ENCODE results near the gene C15orf40. TPM values are rescaled to one million over a fixed set of nuclear protein-coding genes. Genes with fewer than 3 reads are reported as not detected.
"Not testable (repeated sequence)": the region's sequence is repeated elsewhere in the genome, so short reads cannot be mapped to it uniquely, and the experiment has no call there.

Gene C15orf40
- total RNA-seq = 10 to 100 TPM; 21.5 to 24.5 TPM

DNA sequence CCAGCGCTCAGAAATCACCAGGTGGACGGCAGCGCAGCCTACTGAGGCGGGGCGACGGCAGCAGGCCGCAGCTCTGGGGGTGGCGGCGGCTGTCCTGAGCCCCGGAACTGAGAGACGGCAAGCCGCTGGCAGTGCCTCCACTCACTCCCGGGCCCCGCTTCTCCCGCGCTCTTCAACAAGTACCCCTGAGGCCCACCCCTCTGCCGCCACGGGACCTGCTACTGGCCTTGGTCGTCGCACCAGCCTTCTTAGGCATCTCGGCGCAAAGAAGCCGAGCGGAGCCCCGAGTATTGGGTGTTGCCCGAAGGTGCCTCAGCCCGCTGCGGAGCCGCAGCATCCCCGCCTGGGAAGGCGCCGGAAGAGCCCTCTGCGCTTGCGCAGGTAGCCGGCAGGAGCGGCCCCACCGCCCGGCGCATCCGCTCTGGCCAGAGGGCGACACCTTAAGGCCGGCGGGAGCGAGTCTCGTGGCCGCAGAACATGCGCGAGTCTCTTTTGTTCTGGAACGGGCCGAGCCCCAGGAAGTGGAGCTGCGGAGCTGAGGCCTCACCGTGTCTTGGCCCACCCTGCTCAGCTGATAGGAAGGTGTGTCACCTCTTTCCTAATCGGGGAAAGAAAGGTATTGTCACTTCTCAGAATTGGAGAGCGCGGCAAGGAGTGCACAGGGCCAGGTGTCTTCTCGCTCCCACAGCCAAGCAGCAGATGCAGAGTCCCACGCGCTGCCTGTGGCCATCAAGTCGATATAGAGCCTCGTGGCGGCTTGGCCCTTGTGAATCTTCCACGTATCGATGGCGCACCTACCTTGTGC, at the start of gene C15orf40:
C15orf40 (minus strand) TSS at position 369 of the 805 bp plus-strand sequence; CDS start at position 337, 32 bp downstream.
- H3K27ac Mint-ChIP-seq = peak within 1 kb of the TSS; percentile 95
- peaks cover 28% of the 10 kb centered on the region for H3K36me3 Mint-ChIP-seq (ENCODE audit: low read depth)

DNA sequence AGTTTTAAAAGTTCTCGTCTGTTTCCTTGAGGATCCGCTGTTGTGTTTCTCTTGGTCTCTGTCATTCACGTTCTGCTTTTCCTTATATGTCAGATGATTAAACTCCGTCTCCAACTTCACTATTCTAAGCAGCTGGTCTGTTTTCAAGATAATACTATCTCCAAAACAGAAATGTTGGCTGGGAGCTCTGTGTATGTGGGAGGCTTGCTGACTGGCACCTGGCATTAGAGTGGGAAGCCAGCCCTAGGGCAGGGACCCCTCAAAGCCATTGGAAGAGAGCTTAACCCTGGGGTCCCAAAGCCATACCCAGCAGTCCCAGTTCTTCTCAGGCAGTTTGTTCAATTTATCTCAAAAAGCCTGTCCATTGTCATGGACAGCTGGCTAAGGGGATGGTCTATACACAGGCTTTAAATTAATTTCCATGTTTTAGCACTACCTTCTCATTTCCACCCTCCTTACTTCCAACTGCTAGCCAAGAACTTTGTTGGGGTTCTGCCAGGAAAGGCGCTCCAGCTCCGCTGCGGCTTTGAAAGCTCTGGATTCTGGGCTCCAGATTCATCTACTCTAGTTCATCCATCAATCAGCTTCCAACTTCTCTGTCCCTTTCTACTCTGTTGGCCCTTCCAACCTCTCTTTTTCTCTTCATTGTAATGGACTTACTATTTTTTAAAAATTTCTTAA, 46.4 kb upstream of the C15orf40 start:
- H3K36me3 Mint-ChIP-seq (ENCODE audit: low read depth) = peaks cover 28% of the 10 kb centered on the region
- no peaks in the 10 kb centered on the region for H3K27me3 Mint-ChIP-seq
- no peak overlapping the region for H3K4me3 Mint-ChIP-seq
- ChIA-PET POLR2A (no interaction called here), CTCF (interaction anchor here (0.6 to 1.6 kb wide), 3 partner anchors 9 to 65 kb away, joined by 3 to 8 read pairs (median 4); partner anchors contain the start of gene BTBD1)
- DNase-seq = no peak
- H3K9me3 Mint-ChIP-seq = no peaks in the 10 kb centered on the region
- H3K4me1 Mint-ChIP-seq = peaks cover 22% of the 10 kb centered on the region
- peak overlapping the region; percentile 19 for H3K27ac Mint-ChIP-seq

More for the DNA sequence above, at the start of gene C15orf40:
- Mint-ChIP-seq H3K9me3 (no peaks in the 10 kb centered on the region), H3K4me3 (peak within 1 kb of the TSS; percentile 98), H3K27me3 (no peaks in the 10 kb centered on the region), H3K4me1 (peaks cover 47% of the 10 kb centered on the region)
- ChIA-PET CTCF (interaction anchor here (0.6 to 5.4 kb wide), 22 partner anchors 10 to 542 kb away, joined by 3 to 24 read pairs (median 4); partner anchors contain the start of genes RAMAC and RPS17), POLR2A (interaction anchor here (1.0 kb wide), 1 partner anchor 19 kb away, joined by 3 read pairs; no protein-coding TSS in a partner anchor)
- peak; percentile 80 for DNase-seq

- Mint-ChIP-seq H3K4me3 (no peak overlapping the region), H3K9me3 (no peaks in the 10 kb centered on the region), H3K4me1 (peaks cover 22% of the 10 kb centered on the region), H3K27me3 (no peaks in the 10 kb centered on the region), H3K27ac (peak overlapping the region; percentile 15), H3K36me3 (ENCODE audit: low read depth) (peaks cover 28% of the 10 kb centered on the region)
- POLR2A ChIA-PET = no interaction called here
- CTCF ChIA-PET = interaction anchor here (0.6 to 1.6 kb wide), 4 partner anchors 10 to 64 kb away, joined by 3 to 8 read pairs (median 4); partner anchors contain the start of gene BTBD1
- DNase-seq = no peak
Observed at GRCh38 chr15:83057002-83057401, 45.6 kb upstream of the C15orf40 start.

- ChIA-PET POLR2A (no interaction called here), CTCF (no interaction called here)
- no peaks in the 10 kb centered on the region for H3K27me3 Mint-ChIP-seq
- H3K27ac Mint-ChIP-seq = no peak overlapping the region
- H3K36me3 Mint-ChIP-seq (ENCODE audit: low read depth) = peaks cover 30% of the 10 kb centered on the region
- H3K9me3 Mint-ChIP-seq = no peaks in the 10 kb centered on the region
- H3K4me3 Mint-ChIP-seq = no peak overlapping the region
- no peak for DNase-seq
- H3K4me1 Mint-ChIP-seq = peaks cover 18% of the 10 kb centered on the region
Observed at GRCh38 chr15:83053151-83053550, 41.7 kb upstream of the C15orf40 start.

DNA sequence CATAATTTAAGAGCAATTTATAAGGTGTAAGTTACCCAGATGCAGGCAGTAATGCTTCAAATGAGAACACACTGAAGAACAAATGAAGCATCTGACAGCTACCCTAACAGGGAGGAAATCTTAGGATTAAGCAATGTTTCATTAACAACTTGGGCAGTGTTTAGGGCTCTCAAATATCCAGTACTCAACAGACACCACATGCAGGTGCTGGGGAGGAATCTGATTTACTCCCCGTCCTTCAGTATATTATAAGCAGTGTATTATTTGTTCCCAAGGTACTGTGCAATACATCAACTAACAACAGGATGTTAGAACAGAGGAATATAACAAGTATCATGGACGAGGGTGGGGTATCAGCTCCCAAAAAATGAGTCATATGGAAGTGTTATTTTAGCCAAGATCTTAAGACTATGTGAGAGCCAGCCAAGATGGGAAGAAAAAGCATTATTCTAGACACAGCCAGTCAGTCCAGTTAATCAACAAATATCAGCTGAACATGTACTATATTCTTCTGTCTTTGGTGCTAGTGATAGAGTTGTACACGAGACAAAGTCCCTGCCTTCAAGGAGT, 35.2 kb upstream of the C15orf40 start:
- Mint-ChIP-seq H3K4me1 (peaks cover 1% of the 10 kb centered on the region), H3K9me3 (no peaks in the 10 kb centered on the region), H3K4me3 (no peak overlapping the region), H3K36me3 (ENCODE audit: low read depth) (peaks cover 49% of the 10 kb centered on the region), H3K27ac (no peak overlapping the region), H3K27me3 (no peaks in the 10 kb centered on the region)
- DNase-seq = no peak
- ChIA-PET CTCF (no interaction called here), POLR2A (no interaction called here)

DNA sequence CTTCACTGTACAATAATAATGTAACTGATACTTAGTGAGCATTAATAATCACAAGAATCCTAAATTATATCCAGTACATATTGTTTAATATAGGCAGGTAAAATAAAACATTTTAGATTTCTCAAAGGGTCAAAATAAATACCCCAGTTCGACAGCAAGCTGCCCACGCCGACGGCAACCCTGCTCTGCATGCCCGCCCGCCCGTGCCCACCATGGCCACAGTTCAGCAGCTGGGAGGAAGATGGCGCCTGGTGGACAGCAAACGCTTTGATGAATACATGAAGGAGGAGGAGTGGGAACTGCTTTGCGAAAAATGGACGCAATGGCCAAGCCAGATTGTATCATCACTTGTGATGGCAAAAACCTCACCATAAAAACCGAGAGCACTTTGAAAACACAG, 32.7 kb upstream of the C15orf40 start:
- Mint-ChIP-seq H3K27me3 (no peaks in the 10 kb centered on the region), H3K36me3 (ENCODE audit: low read depth) (peaks cover 69% of the 10 kb centered on the region), H3K4me1 (peaks cover 11% of the 10 kb centered on the region), H3K4me3 (no peak overlapping the region), H3K27ac (no peak overlapping the region), H3K9me3 (no peaks in the 10 kb centered on the region)
- POLR2A ChIA-PET = no interaction called here
- CTCF ChIA-PET = interaction anchor here (2.0 kb wide), 1 partner anchor 34 kb away, joined by 6 read pairs; no protein-coding TSS in a partner anchor
- DNase-seq = no peak

- Mint-ChIP-seq H3K27me3 (no peaks in the 10 kb centered on the region), H3K9me3 (peaks cover 11% of the 10 kb centered on the region), H3K27ac (no peak overlapping the region), H3K4me1 (peaks cover 37% of the 10 kb centered on the region), H3K36me3 (ENCODE audit: low read depth) (peaks cover 82% of the 10 kb centered on the region), H3K4me3 (no peak overlapping the region)
- ChIA-PET POLR2A (no interaction called here), CTCF (no interaction called here)
- no peak for DNase-seq
Observed at GRCh38 chr15:83039206-83039605, 27.8 kb upstream of the C15orf40 start.

DNA sequence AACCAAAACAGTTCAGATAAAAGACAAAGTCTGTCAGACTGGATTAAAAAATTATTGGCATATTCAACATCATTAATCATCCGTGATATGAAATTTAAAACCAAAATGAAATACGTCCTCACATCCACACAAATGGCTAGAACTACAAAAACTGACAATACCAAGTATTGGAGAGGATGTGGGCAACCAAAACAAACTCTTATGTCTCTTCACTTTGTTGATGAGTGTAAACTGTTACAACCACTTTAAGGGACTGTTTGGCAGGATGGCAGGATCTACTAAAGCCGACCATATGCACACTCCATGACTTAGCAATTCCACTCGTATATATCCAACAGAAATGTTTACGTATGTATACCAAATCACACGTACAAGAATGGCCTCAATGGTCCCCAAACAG, 24.8 kb upstream of the C15orf40 start:
- H3K4me1 Mint-ChIP-seq = peaks cover 39% of the 10 kb centered on the region
- no peak overlapping the region for H3K4me3 Mint-ChIP-seq
- peaks cover 77% of the 10 kb centered on the region for H3K36me3 Mint-ChIP-seq (ENCODE audit: low read depth)
- DNase-seq = no peak
- ChIA-PET CTCF (no interaction called here), POLR2A (no interaction called here)
- peaks cover 13% of the 10 kb centered on the region for H3K9me3 Mint-ChIP-seq
- no peaks in the 10 kb centered on the region for H3K27me3 Mint-ChIP-seq
- peak overlapping the region; percentile 25 for H3K27ac Mint-ChIP-seq

DNA sequence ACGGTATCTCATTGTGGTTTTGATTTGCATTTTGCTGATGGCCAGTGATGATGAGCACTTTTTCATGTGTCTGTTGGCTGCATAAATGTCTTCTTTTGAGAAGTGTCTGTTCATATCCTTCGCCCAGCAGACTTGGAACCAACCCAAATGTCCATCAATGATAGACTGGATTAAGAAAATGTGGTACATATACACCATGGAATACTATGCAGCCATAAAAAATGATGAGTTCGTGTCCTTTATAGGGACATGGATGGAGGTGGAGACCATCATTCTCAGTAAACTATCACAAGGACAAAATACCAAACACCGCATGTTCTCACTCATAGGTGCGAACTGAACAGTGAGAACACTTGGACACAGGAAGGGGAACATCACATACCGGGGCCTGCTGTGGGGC, 19.8 kb upstream of the C15orf40 start:
- CTCF ChIA-PET, H3K4me1 Mint-ChIP-seq, H3K27me3 Mint-ChIP-seq, H3K27ac Mint-ChIP-seq, POLR2A ChIA-PET, H3K9me3 Mint-ChIP-seq, DNase-seq, H3K4me3 Mint-ChIP-seq: not testable (repeated sequence)
- H3K36me3 Mint-ChIP-seq (ENCODE audit: low read depth) = peaks cover 63% of the 10 kb centered on the region

GRCh38 chr15:83030021-83030420, 18.6 kb upstream of the C15orf40 start:
- H3K36me3 Mint-ChIP-seq (ENCODE audit: low read depth) = peaks cover 53% of the 10 kb centered on the region
- H3K4me3 Mint-ChIP-seq = no peak overlapping the region
- peaks cover 2% of the 10 kb centered on the region for H3K4me1 Mint-ChIP-seq
- H3K27me3 Mint-ChIP-seq = no peaks in the 10 kb centered on the region
- no peak for DNase-seq
- H3K9me3 Mint-ChIP-seq = peaks cover 2% of the 10 kb centered on the region
- no peak overlapping the region for H3K27ac Mint-ChIP-seq
- POLR2A ChIA-PET = no interaction called here
- CTCF ChIA-PET = no interaction called here

GRCh38 chr15:83018436-83018835, 7.0 kb upstream of the C15orf40 start:
- POLR2A ChIA-PET = no interaction called here
- peaks cover 28% of the 10 kb centered on the region for H3K36me3 Mint-ChIP-seq (ENCODE audit: low read depth)
- peaks cover 13% of the 10 kb centered on the region for H3K4me1 Mint-ChIP-seq
- H3K4me3 Mint-ChIP-seq = no peak overlapping the region
- no peak for DNase-seq
- no peak overlapping the region for H3K27ac Mint-ChIP-seq
- no peaks in the 10 kb centered on the region for H3K9me3 Mint-ChIP-seq
- CTCF ChIA-PET = interaction anchor here (1.4 kb wide), 1 partner anchor 22 kb away, joined by 3 read pairs; no protein-coding TSS in a partner anchor
- no peaks in the 10 kb centered on the region for H3K27me3 Mint-ChIP-seq

- Mint-ChIP-seq H3K4me1 (peaks cover 26% of the 10 kb centered on the region), H3K27ac (no peak overlapping the region), H3K9me3 (no peaks in the 10 kb centered on the region), H3K27me3 (no peaks in the 10 kb centered on the region), H3K36me3 (ENCODE audit: low read depth) (peaks cover 28% of the 10 kb centered on the region), H3K4me3 (no peak overlapping the region)
- CTCF ChIA-PET = interaction anchor here (1.4 kb wide), 1 partner anchor 21 kb away, joined by 3 read pairs; no protein-coding TSS in a partner anchor
- no peak for DNase-seq
- POLR2A ChIA-PET = no interaction called here
Observed at GRCh38 chr15:83016906-83017305, 5.5 kb upstream of the C15orf40 start.

GRCh38 chr15:83015361-83015760, 3.9 kb upstream of the C15orf40 start:
- CTCF ChIA-PET = no interaction called here
- Mint-ChIP-seq H3K36me3 (ENCODE audit: low read depth) (peaks cover 28% of the 10 kb centered on the region), H3K9me3 (no peaks in the 10 kb centered on the region), H3K4me1 (peaks cover 33% of the 10 kb centered on the region), H3K27ac (no peak overlapping the region), H3K4me3 (no peak overlapping the region), H3K27me3 (no peaks in the 10 kb centered on the region)
- DNase-seq = no peak
- POLR2A ChIA-PET = no interaction called here

All from activated CD4-positive, alpha-beta T cell treated with anti-CD3 and anti-CD28 coated beads, Interleukin-2, amount 10 ng/mL, durations not matched to agents 7 days and 5 days (primary cell).